HEK293T (cell line): Measurements from ENCODE around the gene PAF1.

Experiments
- ELF4 ChIP-seq: fragments of 450-650 bp; IDR thresholded peaks from 2 replicates; pipeline ENCODE4 v1.6.1; 2017; ENCODE audit warnings: antibody characterized with exemption
- SUZ12 ChIP-seq: fragments of 450-650 bp; IDR thresholded peaks from 2 replicates; pipeline ENCODE4 v1.6.1; 2016; ENCODE audit warnings: mild to moderate bottlenecking
- TARDBP ChIP-seq: fragments of 450-650 bp; IDR thresholded peaks from 2 replicates; pipeline ENCODE4 v1.6.1; 2016
- TF ChIP-seq, protein P1 (sequence below): fragments of 450-650 bp; IDR thresholded peaks from 2 replicates; pipeline ENCODE4 v1.6.1; 2016

GRCh38 chr19:39420769-39421168 lies 29.9 kb upstream of the PAF1 start:
- no peak for TF ChIP-seq SUZ12
- TF ChIP-seq, protein P1, sequence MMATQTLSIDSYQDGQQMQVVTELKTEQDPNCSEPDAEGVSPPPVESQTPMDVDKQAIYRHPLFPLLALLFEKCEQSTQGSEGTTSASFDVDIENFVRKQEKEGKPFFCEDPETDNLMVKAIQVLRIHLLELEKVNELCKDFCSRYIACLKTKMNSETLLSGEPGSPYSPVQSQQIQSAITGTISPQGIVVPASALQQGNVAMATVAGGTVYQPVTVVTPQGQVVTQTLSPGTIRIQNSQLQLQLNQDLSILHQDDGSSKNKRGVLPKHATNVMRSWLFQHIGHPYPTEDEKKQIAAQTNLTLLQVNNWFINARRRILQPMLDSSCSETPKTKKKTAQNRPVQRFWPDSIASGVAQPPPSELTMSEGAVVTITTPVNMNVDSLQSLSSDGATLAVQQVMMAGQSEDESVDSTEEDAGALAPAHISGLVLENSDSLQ = no peak
- TF ChIP-seq TARDBP = no peak
- TF ChIP-seq ELF4 = no peak
